Measurements from ENCODE around the gene MKRN1.
A peak's percentile ranks its signal among the peaks of the same experiment; 100 is the strongest.
"Not testable (repeated sequence)": the region's sequence is repeated elsewhere in the genome, so short reads cannot be mapped to it uniquely, and the experiment has no call there.

MKRN1 gene

DNA sequence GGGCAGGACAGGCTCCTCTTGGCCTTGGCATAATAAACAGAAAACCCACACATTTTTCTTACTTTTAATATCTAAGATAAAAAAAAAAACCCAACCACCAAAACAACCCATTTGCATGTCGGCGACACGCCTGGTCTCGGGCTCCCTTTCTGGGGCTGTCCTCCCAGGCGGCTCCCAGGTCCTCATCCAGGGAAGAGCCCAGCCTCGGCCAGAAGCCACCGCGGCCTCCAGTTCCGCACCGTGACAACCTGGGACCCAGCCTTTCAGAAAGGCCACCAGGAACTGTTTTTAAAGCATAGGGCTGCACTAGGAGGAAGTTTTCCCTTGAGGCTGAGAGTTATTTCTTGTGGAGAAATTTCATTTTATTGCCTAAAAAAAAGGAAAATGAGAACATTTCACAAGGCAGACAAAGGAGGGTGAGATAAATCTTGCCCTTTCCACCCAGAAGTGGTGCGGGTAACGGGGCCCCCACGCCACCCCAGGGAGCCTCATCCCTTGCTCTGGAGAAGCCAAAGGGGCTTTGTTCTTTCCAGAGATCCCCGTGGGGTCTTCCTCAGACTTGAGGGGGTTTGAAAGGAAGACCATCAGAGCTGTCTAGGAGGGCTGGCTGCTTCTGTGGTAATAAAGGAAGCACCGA is 39.2 kb upstream of the MKRN1 start:
- no peak for DNase-seq (ENCODE audit: low read depth)
- H3K4me3 ChIP-seq (ENCODE audit: low read length), result no peak overlapping the region
- TF ChIP-seq, protein P1, sequence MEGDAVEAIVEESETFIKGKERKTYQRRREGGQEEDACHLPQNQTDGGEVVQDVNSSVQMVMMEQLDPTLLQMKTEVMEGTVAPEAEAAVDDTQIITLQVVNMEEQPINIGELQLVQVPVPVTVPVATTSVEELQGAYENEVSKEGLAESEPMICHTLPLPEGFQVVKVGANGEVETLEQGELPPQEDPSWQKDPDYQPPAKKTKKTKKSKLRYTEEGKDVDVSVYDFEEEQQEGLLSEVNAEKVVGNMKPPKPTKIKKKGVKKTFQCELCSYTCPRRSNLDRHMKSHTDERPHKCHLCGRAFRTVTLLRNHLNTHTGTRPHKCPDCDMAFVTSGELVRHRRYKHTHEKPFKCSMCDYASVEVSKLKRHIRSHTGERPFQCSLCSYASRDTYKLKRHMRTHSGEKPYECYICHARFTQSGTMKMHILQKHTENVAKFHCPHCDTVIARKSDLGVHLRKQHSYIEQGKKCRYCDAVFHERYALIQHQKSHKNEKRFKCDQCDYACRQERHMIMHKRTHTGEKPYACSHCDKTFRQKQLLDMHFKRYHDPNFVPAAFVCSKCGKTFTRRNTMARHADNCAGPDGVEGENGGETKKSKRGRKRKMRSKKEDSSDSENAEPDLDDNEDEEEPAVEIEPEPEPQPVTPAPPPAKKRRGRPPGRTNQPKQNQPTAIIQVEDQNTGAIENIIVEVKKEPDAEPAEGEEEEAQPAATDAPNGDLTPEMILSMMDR (conservative IDR thresholded peaks at IDR 0.05; ENCODE audit: low read depth, low read length), result no peak

GRCh38 chr7:140517546-140518369 is 38.5 kb upstream of the MKRN1 start:
- TF ChIP-seq, protein P1 (conservative IDR thresholded peaks at IDR 0.05; ENCODE audit: low read depth, low read length), result peak; percentile 87
- no peak for DNase-seq (ENCODE audit: low read depth)
- H3K4me3 ChIP-seq (ENCODE audit: low read length), result no peak overlapping the region

- H3K4me3 ChIP-seq (ENCODE audit: low read length), result no peak overlapping the region
- no peak for DNase-seq (ENCODE audit: low read depth)
- TF ChIP-seq, protein P1 (conservative IDR thresholded peaks at IDR 0.05; ENCODE audit: low read depth, low read length), result no peak
These were observed 33.2 kb upstream of the MKRN1 start for GRCh38 chr7:140512317-140513000.

DNA sequence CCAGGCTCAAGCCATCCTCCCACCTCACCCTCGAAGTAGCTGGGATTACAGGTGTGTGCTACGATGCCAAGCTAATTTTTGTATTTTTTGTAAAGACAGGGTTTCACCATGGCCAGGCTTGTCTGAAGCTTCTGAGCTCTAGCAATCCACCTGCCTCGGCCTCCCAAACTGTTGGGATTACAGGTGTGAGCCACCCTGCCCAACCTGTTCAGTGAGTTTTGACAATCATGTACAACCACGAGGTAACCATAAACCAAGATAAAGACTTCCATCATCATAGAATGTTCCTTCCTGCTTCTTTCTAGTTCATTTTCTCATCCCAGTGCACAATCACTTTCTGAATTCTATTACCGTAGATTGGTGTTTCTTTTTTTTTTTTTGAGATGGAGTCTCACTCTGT is 30.5 kb upstream of the MKRN1 start:
- TF ChIP-seq, protein P1 (conservative IDR thresholded peaks at IDR 0.05; ENCODE audit: low read depth, low read length), result no peak
- no peak for DNase-seq (ENCODE audit: low read depth)
- H3K4me3 ChIP-seq (ENCODE audit: low read length), result no peak overlapping the region

GRCh38 chr7:140507556-140507955 is 28.3 kb upstream of the MKRN1 start:
- not testable (repeated sequence) for DNase-seq (ENCODE audit: low read depth); H3K4me3 ChIP-seq (ENCODE audit: low read length)

DNA sequence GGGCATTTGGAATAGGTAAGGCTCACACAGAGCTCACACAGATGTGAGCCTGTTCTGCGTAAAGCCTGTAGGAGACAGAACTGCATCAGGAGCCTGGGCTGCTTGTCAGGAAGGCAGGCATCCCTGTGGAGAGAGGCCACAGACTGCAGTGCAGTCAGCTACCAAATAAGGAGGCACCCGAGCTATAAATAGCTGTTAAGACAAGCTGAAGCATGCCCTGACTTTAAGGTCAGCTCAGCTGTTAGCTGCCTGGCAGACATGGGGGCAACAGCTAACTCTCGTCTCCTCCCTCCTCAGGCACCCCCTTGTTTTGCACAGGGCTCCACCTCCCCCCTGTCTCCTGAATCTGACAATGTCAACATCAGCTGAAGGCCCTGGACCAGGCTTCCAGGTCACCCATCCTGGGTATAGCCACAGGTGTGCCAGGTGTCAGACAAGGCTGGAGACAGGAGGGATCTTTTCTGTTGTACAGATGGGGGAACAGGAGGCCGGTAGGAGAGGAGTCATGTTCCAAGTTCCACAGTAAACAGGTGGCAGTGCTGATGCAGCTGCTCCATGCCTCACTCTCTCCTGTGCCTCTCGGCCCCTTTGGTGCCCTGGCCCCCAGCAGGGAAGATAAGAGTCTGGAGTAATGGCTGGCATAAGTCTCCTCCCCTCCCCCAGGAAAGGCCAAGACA is 27.6 kb upstream of the MKRN1 start:
- TF ChIP-seq, protein P1 (conservative IDR thresholded peaks at IDR 0.05; ENCODE audit: low read depth, low read length), result no peak
- no peak for DNase-seq (ENCODE audit: low read depth)
- H3K4me3 ChIP-seq (ENCODE audit: low read length), result no peak overlapping the region

DNA sequence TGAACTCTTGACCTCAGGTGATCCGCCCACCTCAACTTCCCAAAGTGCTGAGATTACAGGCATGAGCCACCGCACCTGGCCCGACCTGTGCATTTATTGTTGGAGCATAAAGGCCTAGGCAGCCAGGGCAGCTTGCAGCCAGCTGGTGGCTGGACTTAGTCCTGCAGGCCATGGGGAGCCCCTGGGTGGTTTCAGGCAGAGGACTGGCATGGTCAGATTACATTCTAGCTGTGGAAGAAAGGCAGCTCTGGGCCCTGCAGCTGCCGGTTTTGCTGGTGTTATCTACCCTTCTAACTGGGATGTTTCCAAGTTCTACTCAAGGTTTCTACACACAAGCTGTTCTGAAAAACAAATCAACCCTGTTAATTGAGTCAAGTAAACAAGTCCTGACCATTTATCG is 22.7 kb upstream of the MKRN1 start:
- no peak for DNase-seq (ENCODE audit: low read depth)
- no peak overlapping the region for H3K4me3 ChIP-seq (ENCODE audit: low read length)
- TF ChIP-seq, protein P1 (conservative IDR thresholded peaks at IDR 0.05; ENCODE audit: low read depth, low read length), result no peak

- DNase-seq (ENCODE audit: low read depth); H3K4me3 ChIP-seq (ENCODE audit: low read length): not testable (repeated sequence)
These were observed 18.5 kb upstream of the MKRN1 start for GRCh38 chr7:140497807-140498206.
